SHP77 (cell line): ENCODE measurements around the gene ZNF784.
A peak's percentile ranks its signal among the peaks of the same experiment; 100 is the strongest.
"Not testable (repeated sequence)": the region's sequence is repeated elsewhere in the genome, so short reads cannot be mapped to it uniquely, and the experiment has no call there.

Experiments used
- DNase-seq, 2 experiments: peaks; one replicate each; lab custom pipeline; 2025; lab: John Stamatoyannopoulos, UW

The ZNF784 gene

DNA sequence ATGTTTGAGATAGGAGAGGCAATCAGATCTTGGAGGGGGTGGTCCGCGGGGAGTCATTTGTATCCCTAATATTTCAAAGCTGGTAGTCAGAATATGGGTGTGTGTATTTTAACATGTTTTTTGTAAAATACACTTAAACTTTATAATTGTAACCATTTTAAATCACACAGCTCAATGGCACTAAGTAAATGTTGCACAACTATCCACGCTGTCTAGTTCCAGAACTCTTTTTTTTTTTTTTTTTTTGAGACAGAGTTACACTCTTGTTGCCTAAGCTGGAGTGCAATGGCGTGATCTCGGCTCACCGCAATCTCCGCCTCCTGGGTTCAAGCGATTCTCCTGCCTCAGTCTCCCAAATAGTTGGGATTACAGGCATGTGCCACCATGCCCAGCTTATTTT, 40.5 kb downstream of the ZNF784 start:
- not testable (repeated sequence) for DNase-seq

DNA sequence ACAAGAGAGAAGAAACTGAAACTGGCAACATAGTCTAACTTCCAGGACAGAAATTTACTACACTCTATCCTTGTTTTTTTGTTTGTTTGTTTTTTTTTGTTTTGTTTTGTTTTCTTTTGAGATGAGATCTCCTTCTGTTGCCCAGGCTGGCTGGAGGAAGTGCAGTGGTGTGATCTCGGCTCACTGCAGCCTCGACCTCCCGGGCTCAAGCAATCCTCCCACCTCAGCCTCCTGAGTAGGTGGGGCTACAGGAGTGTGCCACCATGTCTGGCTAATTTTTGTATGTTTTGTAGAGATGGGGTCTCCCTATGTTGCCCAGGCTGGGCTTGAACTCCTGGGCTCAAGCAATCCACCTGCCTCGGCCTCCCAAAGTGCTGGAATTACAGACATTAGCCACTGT, 42.1 kb downstream of the ZNF784 start:
- DNase-seq = not testable (repeated sequence)

DNA sequence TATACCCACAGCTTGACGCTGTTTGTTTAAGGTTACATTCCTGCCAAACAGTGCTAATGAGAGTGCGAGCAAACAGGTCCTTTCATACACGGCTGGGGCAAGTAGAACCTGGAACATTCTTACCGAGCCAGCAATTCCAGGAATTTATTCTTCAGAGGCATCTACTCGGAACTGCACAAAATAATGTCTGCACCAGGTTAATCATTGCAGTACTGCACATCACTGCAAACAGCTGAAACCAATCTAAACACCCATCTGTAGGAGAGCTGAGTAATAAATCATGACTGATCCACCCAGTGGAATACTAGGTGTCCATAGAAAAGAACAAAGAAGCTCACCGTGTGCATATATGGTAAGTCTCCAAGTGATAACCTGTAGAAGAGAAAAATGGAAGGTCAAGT, 42.5 kb downstream of the ZNF784 start:
- peak in 1 of 2 experiments; percentile 5 for DNase-seq

DNA sequence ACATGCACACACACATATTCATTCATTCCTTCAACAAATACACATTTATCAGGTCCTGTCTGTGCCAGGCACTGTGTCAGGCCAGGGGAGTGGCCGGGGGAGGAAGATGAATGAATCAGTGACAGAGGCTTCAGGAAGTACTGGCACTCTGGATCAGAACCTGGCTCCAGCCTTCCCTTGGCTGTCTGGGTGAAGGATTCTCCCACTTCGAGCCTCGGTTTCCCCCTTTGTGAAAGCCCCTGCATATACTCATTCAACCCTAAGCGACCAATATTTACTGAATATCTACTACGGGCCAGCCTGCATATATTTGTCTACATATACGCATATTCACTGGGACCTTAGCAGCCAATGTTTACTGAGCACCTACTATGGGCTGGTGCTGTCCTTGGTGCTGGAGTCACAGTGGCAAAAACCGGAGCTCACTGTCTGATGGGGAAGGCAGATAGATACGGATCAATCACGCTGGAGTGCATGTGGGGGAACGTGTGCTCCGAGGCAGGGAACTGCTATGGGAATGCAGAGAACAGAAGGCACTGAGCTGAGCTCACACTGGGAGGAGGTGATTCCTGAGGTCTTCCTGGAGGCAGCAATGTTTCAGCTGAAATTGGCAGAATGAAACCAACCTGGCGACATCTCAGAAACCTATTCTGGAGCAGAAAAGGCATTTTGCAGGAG, 43.1 kb downstream of the ZNF784 start:
- peak in 1 of 2 experiments; percentile 58 for DNase-seq

DNA sequence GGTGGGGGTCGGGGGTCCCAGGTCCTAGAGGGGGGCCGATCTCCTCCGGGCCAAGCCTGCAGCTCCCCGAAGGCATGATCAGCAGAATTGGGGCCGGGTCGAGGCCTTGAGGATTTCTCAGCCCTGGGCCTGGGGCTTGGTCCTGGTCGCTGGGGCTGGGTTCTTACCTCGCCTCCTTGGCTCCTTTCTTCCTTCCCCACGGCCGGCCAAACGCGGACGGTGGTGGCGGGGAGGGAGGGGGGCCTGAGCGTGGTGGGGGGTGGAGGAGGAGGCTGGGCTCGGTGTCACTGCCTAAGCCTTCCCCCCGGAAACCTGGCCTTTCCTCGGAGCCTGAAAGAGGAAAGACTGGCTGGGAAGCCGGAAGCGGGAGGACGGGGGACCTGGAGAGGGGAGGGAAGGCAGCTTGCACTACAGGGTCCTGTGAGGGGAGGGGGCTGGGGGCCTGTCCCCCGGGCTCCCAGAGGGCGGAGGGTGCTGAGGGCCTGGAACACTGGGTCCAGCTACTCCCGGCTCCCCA, 43.7 kb downstream of the ZNF784 start, which contains the start of gene ZNF579:
TSS of gene ZNF579 (minus strand) at position 221 of the 517 bp plus-strand sequence. CDS start 1,209 bp downstream, outside the sequence.
- peak; percentile 84 to 91 for DNase-seq

DNA sequence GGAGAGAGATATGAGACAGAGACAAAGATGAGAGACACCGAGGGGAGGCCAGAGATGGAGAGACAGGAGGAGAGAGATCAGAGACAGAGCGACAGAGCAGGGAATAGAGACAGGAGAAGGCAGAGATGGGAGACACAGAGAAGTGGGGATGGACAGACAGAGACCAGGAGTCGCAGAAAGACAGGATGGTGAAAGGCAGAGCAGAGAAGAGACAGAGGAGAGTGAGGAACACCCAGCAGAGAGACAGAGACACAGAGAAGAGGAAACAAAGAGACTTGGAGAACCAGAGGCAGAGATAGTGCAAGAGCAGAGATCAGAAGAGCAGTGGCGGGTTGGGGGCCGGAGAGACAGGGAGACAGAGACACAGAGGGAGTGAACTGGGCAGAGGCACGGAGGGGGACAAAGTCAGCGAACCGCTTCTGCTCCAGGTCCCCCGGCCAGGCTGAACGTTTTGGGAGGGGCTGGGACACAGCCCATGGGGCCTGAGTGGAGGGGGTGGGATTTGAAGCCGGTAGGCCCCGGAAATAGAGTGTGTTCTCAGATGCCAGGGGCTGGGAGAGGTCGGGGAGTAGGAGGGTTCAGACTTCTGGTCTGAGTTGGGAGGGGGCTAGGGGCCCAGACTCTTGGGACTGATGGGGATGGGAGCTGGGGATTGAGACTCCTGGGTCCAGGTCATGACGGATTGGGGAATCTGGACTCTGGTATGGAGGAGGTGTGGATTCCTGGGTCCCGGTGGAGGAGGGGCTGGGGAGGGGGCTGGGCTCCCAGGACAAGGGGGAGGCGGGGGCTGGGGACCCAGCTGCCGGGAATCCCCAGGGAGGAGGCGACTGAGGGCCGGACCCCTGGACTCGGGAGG, 44.4 kb downstream of the ZNF784 start:
- DNase-seq = no peak

DNA sequence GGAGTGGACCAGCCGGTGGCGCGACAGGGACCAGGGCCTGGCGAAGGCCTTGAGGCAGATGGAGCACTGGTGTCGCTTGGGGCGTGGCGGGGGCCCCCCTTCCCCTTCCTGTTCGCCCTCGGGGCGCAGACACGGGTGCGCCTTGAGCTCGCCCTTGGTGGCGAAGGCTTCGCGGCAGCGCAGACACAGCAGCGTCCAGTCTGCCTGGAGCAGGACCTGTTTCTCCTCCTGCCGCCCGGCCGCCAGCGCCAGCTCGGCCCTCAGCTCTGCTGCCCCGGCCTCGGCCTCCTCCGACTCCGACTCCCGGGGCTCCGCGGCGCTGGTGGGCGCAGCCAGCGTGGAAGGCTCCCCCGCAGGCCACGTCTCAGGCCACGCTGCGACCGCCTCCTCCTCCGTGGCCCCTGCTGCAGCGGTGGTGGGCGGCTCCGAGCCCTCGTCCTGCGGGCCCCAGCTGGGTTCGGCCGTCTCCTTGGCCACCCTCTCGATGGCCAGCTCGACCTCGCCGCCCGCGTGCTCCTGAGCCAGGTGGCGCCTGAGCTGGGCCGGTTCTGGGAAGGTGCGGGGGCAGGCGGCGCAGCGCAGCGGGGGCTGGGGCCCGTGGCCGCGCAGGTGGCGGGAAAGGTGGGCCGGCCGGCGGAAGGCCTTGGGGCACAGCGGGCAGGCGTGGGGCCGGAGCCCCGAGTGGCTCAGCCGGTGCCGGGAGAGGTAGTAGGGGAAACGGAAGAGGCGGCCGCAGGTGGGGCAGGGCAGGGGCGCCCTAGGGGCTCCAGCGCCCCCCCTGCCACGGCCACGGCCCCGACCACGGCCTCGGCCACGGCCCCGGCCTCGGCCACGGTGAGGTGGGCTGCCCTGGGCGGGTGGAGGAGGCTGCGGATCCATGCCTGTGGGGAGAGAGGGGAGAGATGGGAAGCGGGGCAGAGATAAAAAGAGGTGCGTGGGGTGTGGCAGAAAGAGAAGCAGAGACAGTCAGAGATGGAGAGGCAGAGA, 45.3 kb downstream of the ZNF784 start:
- DNase-seq = no peak

DNA sequence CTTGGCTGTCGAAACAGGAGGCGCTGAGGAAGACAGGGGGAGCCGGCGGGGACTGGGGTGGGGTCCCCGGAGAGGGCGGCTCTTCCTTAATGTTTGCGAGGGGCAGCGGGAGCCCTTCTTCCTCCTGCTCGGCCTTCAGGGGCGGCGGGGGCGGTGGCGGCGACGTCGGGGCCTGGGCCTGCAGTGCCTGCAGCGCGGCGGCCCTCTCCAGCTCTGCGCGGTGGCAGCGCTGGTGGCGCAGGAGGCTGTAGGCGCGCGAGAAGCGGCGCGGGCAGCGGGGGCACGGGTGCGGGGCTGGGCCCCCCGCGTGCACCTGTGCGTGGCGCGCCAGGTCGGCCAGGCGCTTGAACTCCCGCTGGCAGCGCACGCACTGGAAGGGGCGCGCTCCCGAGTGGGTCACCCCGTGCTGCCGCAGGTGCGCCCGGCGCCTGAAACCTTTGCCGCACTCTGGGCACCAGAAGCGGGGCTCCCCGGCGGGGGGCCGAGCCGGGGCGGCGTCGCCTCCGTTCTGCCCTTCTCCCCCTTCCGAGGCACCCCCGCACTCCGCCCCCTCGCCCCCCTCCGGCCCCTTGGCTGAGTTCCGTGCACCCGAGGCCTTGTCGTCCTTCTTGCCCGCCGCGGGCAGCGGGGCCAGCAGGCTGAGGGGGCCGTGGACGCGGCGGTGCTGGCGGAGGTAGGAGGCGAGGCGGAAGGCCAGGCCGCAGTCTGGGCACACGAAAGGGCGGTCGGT, 46.2 kb downstream of the ZNF784 start:
- DNase-seq = no peak

DNA sequence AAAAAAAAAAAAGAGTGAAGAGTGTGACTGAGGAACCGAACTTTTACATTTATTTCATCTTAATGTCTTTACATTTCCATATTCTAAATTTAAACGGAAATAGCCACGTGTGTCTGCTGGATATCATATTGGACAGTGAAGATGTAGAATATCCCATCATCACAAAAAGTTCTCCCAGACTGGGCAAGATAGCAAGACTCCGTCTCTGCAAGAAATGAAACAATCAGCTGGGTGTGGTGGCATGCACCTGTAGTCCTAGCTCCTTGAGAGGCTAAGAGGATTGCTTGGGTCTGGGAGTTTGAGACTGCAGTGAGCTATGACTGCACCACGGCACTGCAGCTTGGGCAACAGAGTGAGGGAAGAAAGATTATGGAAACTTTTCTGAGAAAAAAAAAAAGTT, 47.6 kb downstream of the ZNF784 start:
- no peak for DNase-seq

DNA sequence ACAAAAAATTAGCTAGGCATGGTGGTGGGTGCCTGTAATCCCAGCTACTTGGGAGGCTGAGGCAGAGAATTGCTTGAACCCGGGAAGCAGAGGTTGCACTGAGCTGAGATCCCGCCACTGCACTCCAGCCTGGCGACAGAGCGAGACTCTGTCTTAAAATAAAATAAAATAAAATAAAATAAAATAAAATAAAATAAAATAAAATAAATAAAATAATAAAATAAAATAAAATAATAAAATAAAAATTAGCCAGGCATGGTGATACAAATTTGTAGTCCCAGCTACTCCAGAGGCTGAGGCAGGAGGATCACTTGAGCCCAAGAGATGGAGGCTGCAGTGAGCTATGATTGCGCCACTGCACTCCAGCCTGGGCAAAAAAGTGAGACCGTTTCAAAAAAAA, 50.4 kb downstream of the ZNF784 start:
- not testable (repeated sequence) for DNase-seq
